Central memory CD4-positive, alpha-beta T cell (primary cell): ENCODE results near the gene LYPD4.

Source experiments
- DNase-seq: peaks from one replicate; pipeline ENCODE4 v3.0.0; 2022

Gene LYPD4

GRCh38 chr19:41872775-41873647 lies 28.5 kb upstream of the LYPD4 start:
- DNase-seq: peak; percentile 62

- no peak for DNase-seq
These were observed 27.9 kb upstream of the LYPD4 start for GRCh38 chr19:41872384-41872774.

GRCh38 chr19:41871573-41872383 lies 27.3 kb upstream of the LYPD4 start:
- DNase-seq: peak; percentile 78

DNA sequence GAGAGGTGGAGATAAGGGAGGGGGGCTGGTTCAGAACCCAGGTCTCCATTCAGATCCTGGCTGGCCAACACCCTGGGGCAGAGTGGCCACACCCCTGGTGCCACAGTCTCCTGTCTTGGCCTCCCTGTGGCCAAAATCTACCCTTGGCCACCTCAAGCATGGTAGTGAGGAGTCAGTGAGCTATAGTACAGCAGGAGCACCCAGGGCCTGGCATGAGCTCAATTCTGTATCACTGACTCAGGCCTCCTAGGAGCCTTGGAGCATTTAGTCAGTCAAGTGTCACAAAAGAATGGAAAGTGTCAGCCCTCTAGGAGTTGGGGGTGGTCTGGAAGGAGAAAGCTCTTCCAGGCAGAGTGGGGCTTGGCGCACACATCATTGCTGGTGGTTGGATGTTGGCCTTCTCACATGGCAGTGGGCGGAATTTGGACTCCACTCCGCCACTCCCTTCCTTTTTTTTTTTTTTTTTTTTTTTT lies 26.0 kb upstream of the LYPD4 start:
- DNase-seq: no peak

DNA sequence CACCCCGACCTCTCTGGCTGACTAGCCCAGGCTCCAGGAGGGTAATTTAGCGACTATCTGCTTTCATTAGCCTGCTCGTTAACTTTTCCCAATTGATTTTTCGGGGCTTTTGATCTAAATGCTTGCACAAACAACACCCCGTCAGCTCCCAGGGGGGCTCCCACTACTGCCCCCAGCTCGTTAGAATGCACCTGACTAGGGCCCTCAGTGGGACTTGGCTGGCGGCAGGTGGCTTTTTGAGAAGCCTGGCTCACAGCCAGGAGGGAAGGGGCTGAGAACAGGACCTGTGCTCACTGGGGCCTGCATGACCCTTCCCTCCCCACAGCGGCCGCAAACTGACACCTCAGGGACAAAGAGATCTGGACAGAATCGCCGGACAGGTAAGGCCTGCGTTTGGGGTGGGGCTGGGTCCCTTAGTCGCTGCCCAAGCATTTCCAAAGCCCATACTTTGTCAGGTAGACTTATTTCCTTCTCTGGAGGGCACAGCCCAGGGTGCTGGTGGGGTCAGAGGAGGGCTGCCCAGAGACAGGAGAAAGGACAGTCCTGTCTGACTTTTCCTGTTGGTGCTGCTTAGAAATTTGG lies 25.0 kb upstream of the LYPD4 start:
- no peak for DNase-seq

DNA sequence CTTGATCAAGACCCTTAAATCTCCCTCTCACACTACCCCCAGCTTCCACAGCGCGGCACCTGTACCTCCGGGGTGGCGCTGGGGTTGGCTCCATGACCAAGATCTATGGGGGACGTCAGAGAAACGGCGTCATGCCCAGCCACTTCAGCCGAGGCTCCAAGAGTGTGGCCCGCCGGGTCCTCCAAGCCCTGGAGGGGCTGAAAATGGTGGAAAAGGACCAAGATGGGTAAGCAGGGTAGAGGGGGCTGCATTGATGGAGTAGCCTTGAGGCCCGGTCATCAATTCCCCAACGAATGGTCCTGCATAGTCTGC lies 24.5 kb upstream of the LYPD4 start:
- DNase-seq: no peak

DNA sequence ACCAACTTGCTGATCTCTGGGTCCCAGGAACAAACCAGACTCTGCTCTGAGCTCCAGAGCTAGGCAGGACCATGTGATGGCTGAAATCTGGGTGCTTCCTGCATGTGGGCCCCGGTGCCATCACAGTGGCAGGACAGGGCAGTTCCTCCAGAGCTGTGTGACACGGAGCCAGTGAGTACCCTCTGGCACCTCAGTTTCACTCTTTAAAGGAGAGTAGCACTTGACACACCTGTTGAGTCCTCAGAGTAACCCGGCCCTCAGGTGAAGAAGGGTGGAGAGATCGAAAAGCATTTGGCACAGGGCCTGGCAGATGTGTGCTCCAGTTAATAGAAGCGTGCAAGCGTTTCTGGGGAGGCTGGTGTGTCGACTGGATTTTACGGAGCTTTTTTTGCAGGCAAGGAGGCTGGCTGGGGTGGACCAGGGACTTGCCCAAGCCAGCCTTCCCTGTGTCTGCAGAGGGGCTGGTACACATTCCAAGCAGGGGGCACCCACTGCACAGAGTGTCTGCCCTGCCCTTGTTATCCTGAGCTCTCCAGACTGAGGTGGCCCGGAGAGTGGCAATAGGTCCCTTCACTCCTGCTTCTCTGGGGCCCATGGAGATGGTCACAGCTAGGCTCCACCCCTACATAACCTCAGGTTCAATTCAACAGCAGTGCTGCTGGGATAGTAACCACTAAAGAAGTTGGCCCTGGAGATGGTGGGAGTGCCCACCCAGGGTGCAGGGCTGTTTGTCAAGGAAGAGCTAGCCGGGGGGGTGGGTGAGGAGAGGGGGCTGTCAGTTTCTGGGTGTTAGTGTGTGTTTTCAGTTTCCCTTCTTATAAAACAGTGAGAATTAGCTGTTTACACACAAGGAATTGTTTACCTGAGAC lies 23.9 kb upstream of the LYPD4 start:
- no peak for DNase-seq

DNA sequence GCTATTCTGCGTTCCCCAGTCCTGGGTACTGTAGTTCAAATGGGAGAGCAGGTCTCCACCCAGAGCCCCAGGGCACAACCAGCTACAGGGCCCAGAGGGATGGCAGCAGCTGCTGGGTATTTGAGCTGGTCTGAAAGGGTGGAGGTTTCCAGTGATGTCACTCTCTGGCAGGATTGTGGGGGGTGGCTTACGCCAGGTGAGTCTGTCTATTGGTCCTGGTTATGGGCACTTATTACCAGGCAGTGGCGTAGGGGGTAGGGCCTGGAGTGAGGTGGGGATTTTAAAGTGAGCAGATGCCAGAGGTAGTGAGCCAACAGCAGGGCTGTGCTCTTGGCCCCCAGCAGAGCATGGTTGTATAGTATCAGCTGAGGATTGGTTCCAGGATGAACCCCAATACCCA lies 21.8 kb upstream of the LYPD4 start:
- DNase-seq: no peak

- no peak for DNase-seq
These were observed 19.9 kb upstream of the LYPD4 start for GRCh38 chr19:41864374-41864773.

- DNase-seq: no peak
These were observed 18.9 kb upstream of the LYPD4 start for GRCh38 chr19:41863209-41863931.

DNA sequence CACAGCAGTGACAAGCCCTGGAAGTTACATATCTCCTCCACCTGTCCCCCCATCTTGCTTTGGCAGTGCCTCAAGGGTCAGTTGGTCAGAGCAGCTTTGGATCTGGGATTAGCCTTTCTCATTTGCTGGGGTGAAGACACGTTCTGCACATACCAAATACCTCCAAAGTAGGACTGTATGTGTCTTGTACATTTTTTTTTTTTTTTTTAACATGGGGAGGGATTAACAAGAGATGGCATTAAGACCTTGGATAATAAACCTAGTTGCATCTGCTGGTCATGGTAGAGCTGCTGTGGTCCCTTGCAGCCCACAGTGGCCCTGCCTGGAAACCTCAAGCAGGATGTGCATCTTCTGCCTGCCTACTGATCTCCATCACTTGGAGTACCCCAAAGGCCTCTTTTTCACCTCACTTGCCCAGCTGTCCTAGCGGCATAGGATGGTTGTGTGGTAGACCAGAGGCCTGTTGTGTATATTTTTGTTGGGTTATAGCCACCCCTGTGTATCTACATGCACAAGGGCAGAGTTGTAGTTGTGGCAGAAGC lies 18.0 kb upstream of the LYPD4 start:
- DNase-seq: no peak

DNA sequence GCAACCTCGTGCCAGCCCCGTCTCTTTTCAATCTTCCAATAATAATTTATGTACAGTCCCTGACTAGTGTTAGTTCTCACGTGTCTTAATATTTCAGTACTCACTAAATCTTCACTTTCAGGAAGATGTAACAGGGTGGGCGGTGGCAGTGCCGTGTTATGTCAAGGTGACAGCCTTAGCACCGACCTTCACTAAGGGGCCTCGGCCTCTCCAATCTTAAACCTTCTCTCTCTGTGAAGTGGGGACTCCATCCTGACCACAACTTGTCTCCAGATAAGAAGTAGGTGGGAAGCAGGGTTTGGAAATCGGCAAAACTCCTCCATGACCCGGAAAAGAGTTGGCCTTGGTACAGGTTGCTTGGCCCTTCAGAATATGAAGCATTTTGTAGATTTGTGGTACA lies 17.4 kb upstream of the LYPD4 start:
- no peak for DNase-seq

DNA sequence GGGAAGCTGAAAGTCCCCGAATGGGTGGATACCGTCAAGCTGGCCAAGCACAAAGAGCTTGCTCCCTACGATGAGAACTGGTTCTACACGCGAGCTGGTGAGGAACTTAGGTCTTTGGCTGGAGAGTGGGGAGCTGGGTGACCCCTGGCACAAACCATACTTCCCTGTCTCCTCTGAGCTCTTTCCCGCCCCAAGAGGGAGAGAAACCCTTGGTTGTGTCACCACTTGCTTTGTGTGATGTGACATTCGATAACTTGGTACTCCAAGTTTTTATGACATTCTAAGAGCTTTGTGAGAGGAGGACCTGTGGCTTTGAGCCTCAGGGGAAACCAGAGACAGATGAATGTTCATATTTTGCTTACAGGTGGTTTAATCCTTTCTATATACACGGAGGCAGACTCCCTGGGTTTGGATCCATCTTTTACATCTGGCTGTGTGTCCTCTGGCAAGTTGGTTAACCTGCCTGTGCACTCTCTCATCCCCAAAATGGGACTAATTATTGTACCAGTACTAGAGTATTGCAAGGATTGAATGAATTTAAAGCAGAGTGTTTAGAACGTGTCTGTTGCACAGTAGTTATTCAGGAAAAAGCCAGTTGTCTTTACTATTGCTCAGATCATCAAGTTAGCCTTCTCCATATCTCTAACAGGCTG lies 16.8 kb upstream of the LYPD4 start:
- DNase-seq: no peak

DNA sequence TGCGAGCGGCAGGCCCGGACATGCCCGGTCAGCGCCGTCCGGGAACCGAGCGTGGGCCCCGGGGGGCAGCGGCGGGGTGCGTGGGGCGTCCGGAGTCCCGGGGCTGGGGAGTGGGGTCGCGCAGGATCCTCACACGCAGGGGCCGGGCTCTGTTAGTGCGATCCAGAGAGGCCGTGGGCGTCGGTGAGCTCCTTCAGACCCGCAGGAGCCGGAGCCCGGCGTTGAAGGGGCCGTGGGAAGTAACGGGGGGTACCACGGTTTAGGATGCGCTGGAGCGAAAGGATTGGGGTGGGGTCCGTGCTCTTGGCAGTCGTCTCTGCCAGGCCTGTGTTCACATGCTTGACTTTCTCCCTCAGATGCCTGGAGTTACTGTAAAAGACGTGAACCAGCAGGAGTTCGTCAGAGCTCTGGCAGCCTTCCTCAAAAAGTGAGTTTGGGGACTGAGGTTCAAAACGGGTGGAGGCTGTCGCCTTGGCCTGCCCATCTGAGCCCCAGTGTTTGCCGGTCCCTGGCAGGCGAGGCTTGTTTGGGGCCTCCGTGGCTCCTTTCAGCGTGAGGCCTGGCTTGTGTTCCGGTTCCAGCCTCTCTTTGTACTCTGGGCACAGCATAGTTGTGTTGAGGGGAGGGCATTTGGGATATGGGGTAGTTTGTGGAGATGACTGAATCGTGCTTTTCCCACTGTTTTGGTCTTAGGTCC lies 16.1 kb upstream of the LYPD4 start:
- peak; percentile 26 for DNase-seq

DNA sequence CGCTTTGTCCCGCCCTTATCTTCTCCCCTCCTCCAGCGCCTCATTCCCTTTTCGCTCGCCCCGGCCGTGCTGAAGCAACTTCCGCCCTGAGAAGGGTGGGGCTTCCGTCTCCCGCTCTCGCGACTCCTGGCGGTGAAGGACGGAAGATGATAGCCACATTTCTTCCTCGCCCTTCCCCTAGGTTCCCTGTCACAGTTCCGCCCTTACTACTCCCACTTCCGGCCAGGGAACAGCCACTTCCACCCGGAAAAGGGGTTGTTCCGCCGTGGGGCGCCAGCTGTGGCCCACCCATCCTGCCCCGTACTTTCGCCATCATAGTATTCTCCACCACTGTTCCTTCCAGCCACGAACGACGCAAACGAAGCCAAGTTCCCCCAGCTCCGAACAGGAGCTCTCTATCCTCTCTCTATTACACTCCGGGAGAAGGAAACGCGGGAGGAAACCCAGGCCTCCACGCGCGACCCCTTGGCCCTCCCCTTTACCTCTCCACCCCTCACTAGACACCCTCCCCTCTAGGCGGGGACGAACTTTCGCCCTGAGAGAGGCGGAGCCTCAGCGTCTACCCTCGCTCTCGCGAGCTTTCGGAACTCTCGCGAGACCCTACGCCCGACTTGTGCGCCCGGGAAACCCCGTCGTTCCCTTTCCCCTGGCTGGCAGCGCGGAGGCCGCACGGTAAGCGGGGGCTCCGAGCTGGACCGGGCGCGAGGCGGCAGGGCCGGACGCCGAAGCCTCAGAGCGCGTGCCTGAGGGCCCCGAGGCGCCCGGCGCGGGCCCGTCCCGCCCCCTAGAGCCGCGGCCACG lies 15.3 kb upstream of the LYPD4 start, which contains the start of gene RPS19:
Gene RPS19 (plus strand): TSS at position 638 of the 801 bp plus-strand sequence. CDS start 520 bp downstream, outside the sequence.
- DNase-seq: peak; percentile 97

GRCh38 chr19:41859213-41859617 lies 14.7 kb upstream of the LYPD4 start:
- DNase-seq: no peak

DNA sequence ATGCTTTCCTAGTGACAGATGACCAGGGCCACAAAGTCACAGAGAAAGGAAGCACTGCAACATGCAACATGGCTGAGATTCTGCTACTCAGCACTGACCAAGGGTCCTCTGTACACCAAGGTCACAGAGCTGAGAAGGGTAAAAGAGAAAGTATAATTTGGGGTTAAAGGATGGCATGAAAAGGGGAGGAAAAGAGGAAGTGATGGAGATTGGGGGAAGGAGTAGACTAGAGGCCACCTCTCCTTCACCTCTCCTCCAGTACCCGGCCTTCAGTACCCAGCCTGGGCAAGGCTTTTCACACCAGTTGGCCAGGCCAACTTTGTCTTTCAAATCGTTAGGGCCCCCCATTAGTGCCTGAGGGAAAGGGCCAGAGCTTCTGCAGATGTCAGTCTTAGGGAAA lies 9.3 kb upstream of the LYPD4 start:
- DNase-seq: no peak

DNA sequence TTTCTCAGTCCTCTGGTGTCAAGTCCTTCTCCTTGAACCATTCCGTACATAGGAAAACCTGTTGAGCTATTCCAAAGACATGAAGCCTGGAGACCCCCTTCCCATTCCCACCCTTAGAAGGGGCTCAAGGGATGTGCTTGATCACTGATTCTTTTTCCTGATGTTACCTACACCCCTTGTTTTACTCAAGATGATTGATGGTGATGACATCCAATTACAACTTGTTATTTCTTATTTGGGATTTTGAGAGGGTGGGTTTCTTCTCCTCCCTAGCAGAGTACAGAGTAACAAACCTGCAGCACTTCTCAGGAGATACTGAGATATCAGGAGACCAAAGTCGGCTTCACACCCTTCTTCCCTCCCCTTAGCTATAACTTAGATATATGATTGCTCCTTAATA lies 8.9 kb upstream of the LYPD4 start:
- no peak for DNase-seq

GRCh38 chr19:41851456-41851855 lies 7.0 kb upstream of the LYPD4 start:
- DNase-seq: no peak
